Keratinocyte (primary cell): Measurements from ENCODE around the gene PSAPL1.

Experiments used
- CTCF ChIP-seq, 3 experiments: IDR thresholded peaks in 1 of 3; conservative IDR thresholded peaks in 1 of 3; optimal IDR thresholded peaks in 1 of 3; 2 replicates in 2 of 3; 3 replicates in 1 of 3; pipeline versions ENCODE3 to v1.5.1; 2011; ENCODE audit warnings: low read length in 3 of 3, mild to moderate bottlenecking in 3 of 3, moderate library complexity in 2 of 3, control low read depth in 1 of 3, inconsistent platforms in 1 of 3; ENCODE audit not compliant: insufficient read depth in 2 of 3; ENCODE audit errors: extremely low read depth in 1 of 3
- EZH2 ChIP-seq: IDR thresholded peaks from one replicate; pipeline ENCODE4 v1.6.1; 2012; ENCODE audit warnings: inconsistent platforms, mild to moderate bottlenecking, low read length, moderate library complexity

- TF ChIP-seq CTCF (optimal IDR thresholded peaks at IDR 0.05 in 1 of 3, IDR thresholded peaks at IDR 0.05 in 1 of 3, conservative IDR thresholded peaks at IDR 0.05 in 1 of 3; ENCODE audit: extremely low read depth in 1 of 3, insufficient read depth in 2 of 3, low read length in 3 of 3) (no peak), EZH2 (no peak)
These were observed 23.2 kb downstream of the PSAPL1 start for GRCh38 chr4:7411491-7411890.
